Liver (tissue), 9 donors: ENCODE data around the gene CYB5A. TPM values are rescaled to one million over a fixed set of nuclear protein-coding genes. Genes with fewer than 3 reads are reported as not detected.

Experiments
- DNase-seq: peaks from one replicate; pipeline ENCODE4 v3.0.0-alpha.2; 2017; ENCODE audit warnings: low spot score
- H3K27ac ChIP-seq, 2 donors: one replicate each; pipeline ENCODE4 v1.7.0; 2013; ENCODE audit warnings: inconsistent platforms in 2 of 2, low read length in 2 of 2, control low read depth in 1 of 2, low read depth in 1 of 2, mild to moderate bottlenecking in 1 of 2
- H3K27me3 ChIP-seq, 4 donors: one replicate each; pipeline versions ENCODE4 v1.6.1 to v1.7.0; 2013; ENCODE audit warnings: low read length in 3 of 4, inconsistent platforms in 1 of 4, mild to moderate bottlenecking in 1 of 4, moderate library complexity in 1 of 4; ENCODE audit not compliant: control insufficient read depth in 4 of 4, insufficient read depth in 4 of 4
- H3K36me3 ChIP-seq, 4 donors: one replicate each; pipeline versions ENCODE4 v1.6.1 to v1.7.0; 2013; ENCODE audit warnings: low read length in 3 of 4, mild to moderate bottlenecking in 3 of 4, low read depth in 1 of 4, moderate library complexity in 1 of 4; ENCODE audit not compliant: control insufficient read depth in 4 of 4, insufficient read depth in 3 of 4
- H3K4me1 ChIP-seq, 4 donors: one replicate each; pipeline versions ENCODE4 v1.6.1 to v1.7.0; 2013; ENCODE audit warnings: low read length in 3 of 4, mild to moderate bottlenecking in 3 of 4, moderate library complexity in 1 of 4; ENCODE audit not compliant: control insufficient read depth in 4 of 4, insufficient read depth in 4 of 4
- H3K4me3 ChIP-seq, 3 donors: one replicate each; pipeline versions ENCODE4 v1.6.1 to v1.7.0; 2013; ENCODE audit warnings: low read length in 3 of 3, control low read depth in 1 of 3, low read depth in 1 of 3, mild to moderate bottlenecking in 1 of 3
- H3K9ac ChIP-seq, 2 donors: one replicate each; pipeline ENCODE4 v1.7.0; 2013; ENCODE audit warnings: low read length in 2 of 2, mild to moderate bottlenecking in 2 of 2, moderate library complexity in 2 of 2, control low read depth in 1 of 2, low read depth in 1 of 2
- H3K9me3 ChIP-seq, 4 donors: one replicate each; pipeline versions ENCODE4 v1.6.1 to v1.7.0; 2013; ENCODE audit warnings: low read length in 3 of 4; ENCODE audit not compliant: control insufficient read depth in 4 of 4
- EGR1 ChIP-seq, 2 donors: IDR thresholded peaks; 2 replicates each; pipeline ENCODE4 v1.6.1; 2016 to 2018; ENCODE audit warnings: antibody characterized with exemption in 2 of 2, low read depth in 2 of 2
- FOXA2 ChIP-seq: IDR thresholded peaks from 2 replicates; pipeline ENCODE4 v1.6.1; 2016; ENCODE audit warnings: antibody characterized with exemption
- GABPA ChIP-seq, 2 donors: IDR thresholded peaks in 1 of 2; conservative IDR thresholded peaks in 1 of 2; 2 replicates each; pipeline ENCODE4 v1.6.1; 2016; ENCODE audit warnings: antibody characterized with exemption in 2 of 2, mild to moderate bottlenecking in 1 of 2, moderate library complexity in 1 of 2
- HNF4A ChIP-seq, 2 donors: conservative IDR thresholded peaks; 2 replicates each; pipeline ENCODE4 v1.6.1; 2016; ENCODE audit warnings: antibody characterized with exemption in 2 of 2, mild to moderate bottlenecking in 2 of 2
- HNF4G ChIP-seq: IDR thresholded peaks from 2 replicates; pipeline ENCODE4 v1.6.1; 2016; ENCODE audit warnings: antibody characterized with exemption
- JUND ChIP-seq, 2 donors: IDR thresholded peaks; 2 replicates each; pipeline ENCODE4 v1.6.1; 2016; ENCODE audit warnings: antibody characterized with exemption in 2 of 2
- NR2F2 ChIP-seq: IDR thresholded peaks from 2 replicates; pipeline ENCODE4 v1.6.1; 2016; ENCODE audit warnings: antibody characterized with exemption
- RAD21 ChIP-seq, 2 donors: IDR thresholded peaks; 2 replicates each; pipeline ENCODE4 v1.6.1; 2016; ENCODE audit warnings: antibody characterized with exemption in 2 of 2, mild to moderate bottlenecking in 2 of 2
- RXRA ChIP-seq, 2 donors: IDR thresholded peaks; 2 replicates each; pipeline ENCODE4 v1.6.1; 2017 to 2018; ENCODE audit warnings: antibody characterized with exemption in 2 of 2, mild to moderate bottlenecking in 1 of 2
- SP1 ChIP-seq: IDR thresholded peaks from 2 replicates; pipeline ENCODE4 v1.6.1; 2018; ENCODE audit warnings: antibody characterized with exemption, mild to moderate bottlenecking
- TAF1 ChIP-seq: conservative IDR thresholded peaks from 2 replicates; pipeline ENCODE4 v1.6.1; 2016; ENCODE audit warnings: antibody characterized with exemption, mild to moderate bottlenecking
- YY1 ChIP-seq: IDR thresholded peaks from 2 replicates; pipeline ENCODE4 v1.6.1; 2016; ENCODE audit warnings: antibody characterized with exemption, mild to moderate bottlenecking
- WGBS: extraction: QIAGEN DNeasy Blood & Tissue Kit; methylation state at CpG from one replicate; pipeline ENCODE4 v1.1.7; 2013; 5-methylcytosine and 5-hydroxymethylcytosine counted together
- polyA plus RNA-seq, 2 donors: library from polyadenylated mRNA; stranded (reverse) in 1 of 2; unstranded in 1 of 2; fragments of 200-250 nt in 1 of 2; fragments of >200 nt in 1 of 2; fragmentation: Nextera tagmentation in 1 of 2; extraction: Ambion mirVana in 1 of 2; gene quantifications; one replicate each; pipeline versions ENCODE4 v1.2.1 to v1.2.3, GENCODE V29; 2013 to 2015
- total RNA-seq, 2 donors: library from RNA; depleted of rRNA; stranded (reverse); fragments of >200 nt; gene quantifications; one replicate each; pipeline ENCODE4 v1.2.3, GENCODE V29; 2014
- TF ChIP-seq, protein P1 (sequence below): IDR thresholded peaks from 2 replicates; pipeline ENCODE4 v1.6.1; 2016; ENCODE audit warnings: antibody characterized with exemption, mild to moderate bottlenecking
- TF ChIP-seq, protein P2 (sequence below): IDR thresholded peaks from 2 replicates; pipeline ENCODE4 v1.6.1; 2016; ENCODE audit warnings: antibody characterized with exemption
- TF ChIP-seq, protein P3 (sequence below): fragments of 150-350 bp; IDR thresholded peaks from 2 replicates; pipeline ENCODE4 v1.5.1; 2017; ENCODE audit warnings: improper control_type of control experiment, low read depth, low read length; ENCODE audit not compliant: missing input control
- TF ChIP-seq, protein P4 (sequence below): IDR thresholded peaks from 2 replicates; pipeline ENCODE4 v1.6.1; 2016; ENCODE audit warnings: antibody characterized with exemption
- donor health status: healthy.
- donor health status: healthy.
- donor health status: healthy.
- donor health status: healthy.
- donor health status: healthy.

CYB5A gene
- total and polyA plus RNA-seq, 4 donors: 277 to 2,022 (median 1,122) TPM

DNA sequence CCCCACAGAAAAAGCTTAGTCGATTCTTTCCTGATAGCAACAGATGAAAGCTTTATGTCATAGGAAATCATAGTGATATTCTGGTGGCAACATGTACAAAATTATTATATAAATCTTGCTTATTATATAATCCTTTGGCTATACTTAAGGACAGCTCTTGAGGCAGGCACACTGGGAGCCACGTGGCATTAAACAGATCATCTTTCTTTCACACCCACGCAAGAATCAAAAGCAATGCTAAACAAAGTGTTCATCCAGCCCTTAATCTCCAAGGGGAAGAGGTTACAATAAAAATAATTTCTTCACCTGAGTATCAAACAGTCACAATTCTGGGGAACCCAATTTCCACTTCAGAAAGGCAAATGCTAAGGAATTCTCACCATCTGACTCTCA is 57.8 kb downstream of the CYB5A start:
- peak overlapping the region in 1 of 2 donors; percentile 74 for H3K9ac ChIP-seq
- peak overlapping the region; percentile 88 to 99 for H3K27ac ChIP-seq
- no peaks in the 10 kb centered on the region for H3K27me3 ChIP-seq
- H3K4me1 ChIP-seq: peaks cover 18 to 58% (median 44%) of the 10 kb centered on the region in 4 donors
- TF ChIP-seq YY1 (no peak), EGR1 (IDR thresholded peaks at IDR 0.05; ENCODE audit: low read depth in 2 of 2) (no peak), JUND (IDR thresholded peaks at IDR 0.05) (no peak), GABPA (IDR thresholded peaks at IDR 0.05 in 1 of 2, conservative IDR thresholded peaks at IDR 0.05 in 1 of 2) (no peak), TAF1 (no peak), FOXA2 (no peak), RAD21 (IDR thresholded peaks at IDR 0.05) (no peak), SP1 (no peak)
- TF ChIP-seq, protein P1, sequence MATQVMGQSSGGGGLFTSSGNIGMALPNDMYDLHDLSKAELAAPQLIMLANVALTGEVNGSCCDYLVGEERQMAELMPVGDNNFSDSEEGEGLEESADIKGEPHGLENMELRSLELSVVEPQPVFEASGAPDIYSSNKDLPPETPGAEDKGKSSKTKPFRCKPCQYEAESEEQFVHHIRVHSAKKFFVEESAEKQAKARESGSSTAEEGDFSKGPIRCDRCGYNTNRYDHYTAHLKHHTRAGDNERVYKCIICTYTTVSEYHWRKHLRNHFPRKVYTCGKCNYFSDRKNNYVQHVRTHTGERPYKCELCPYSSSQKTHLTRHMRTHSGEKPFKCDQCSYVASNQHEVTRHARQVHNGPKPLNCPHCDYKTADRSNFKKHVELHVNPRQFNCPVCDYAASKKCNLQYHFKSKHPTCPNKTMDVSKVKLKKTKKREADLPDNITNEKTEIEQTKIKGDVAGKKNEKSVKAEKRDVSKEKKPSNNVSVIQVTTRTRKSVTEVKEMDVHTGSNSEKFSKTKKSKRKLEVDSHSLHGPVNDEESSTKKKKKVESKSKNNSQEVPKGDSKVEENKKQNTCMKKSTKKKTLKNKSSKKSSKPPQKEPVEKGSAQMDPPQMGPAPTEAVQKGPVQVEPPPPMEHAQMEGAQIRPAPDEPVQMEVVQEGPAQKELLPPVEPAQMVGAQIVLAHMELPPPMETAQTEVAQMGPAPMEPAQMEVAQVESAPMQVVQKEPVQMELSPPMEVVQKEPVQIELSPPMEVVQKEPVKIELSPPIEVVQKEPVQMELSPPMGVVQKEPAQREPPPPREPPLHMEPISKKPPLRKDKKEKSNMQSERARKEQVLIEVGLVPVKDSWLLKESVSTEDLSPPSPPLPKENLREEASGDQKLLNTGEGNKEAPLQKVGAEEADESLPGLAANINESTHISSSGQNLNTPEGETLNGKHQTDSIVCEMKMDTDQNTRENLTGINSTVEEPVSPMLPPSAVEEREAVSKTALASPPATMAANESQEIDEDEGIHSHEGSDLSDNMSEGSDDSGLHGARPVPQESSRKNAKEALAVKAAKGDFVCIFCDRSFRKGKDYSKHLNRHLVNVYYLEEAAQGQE: no peak
- TF ChIP-seq, protein P2, sequence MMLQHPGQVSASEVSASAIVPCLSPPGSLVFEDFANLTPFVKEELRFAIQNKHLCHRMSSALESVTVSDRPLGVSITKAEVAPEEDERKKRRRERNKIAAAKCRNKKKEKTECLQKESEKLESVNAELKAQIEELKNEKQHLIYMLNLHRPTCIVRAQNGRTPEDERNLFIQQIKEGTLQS: no peak
- TF ChIP-seq, protein P3, sequence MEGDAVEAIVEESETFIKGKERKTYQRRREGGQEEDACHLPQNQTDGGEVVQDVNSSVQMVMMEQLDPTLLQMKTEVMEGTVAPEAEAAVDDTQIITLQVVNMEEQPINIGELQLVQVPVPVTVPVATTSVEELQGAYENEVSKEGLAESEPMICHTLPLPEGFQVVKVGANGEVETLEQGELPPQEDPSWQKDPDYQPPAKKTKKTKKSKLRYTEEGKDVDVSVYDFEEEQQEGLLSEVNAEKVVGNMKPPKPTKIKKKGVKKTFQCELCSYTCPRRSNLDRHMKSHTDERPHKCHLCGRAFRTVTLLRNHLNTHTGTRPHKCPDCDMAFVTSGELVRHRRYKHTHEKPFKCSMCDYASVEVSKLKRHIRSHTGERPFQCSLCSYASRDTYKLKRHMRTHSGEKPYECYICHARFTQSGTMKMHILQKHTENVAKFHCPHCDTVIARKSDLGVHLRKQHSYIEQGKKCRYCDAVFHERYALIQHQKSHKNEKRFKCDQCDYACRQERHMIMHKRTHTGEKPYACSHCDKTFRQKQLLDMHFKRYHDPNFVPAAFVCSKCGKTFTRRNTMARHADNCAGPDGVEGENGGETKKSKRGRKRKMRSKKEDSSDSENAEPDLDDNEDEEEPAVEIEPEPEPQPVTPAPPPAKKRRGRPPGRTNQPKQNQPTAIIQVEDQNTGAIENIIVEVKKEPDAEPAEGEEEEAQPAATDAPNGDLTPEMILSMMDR: no peak
- no peak overlapping the region for H3K4me3 ChIP-seq
- no peaks in the 10 kb centered on the region for H3K9me3 ChIP-seq
- 18% methylated on average over 3 of the region's 3 CpGs for WGBS
- no peaks in the 10 kb centered on the region for H3K36me3 ChIP-seq
- DNase-seq: no peak

DNA sequence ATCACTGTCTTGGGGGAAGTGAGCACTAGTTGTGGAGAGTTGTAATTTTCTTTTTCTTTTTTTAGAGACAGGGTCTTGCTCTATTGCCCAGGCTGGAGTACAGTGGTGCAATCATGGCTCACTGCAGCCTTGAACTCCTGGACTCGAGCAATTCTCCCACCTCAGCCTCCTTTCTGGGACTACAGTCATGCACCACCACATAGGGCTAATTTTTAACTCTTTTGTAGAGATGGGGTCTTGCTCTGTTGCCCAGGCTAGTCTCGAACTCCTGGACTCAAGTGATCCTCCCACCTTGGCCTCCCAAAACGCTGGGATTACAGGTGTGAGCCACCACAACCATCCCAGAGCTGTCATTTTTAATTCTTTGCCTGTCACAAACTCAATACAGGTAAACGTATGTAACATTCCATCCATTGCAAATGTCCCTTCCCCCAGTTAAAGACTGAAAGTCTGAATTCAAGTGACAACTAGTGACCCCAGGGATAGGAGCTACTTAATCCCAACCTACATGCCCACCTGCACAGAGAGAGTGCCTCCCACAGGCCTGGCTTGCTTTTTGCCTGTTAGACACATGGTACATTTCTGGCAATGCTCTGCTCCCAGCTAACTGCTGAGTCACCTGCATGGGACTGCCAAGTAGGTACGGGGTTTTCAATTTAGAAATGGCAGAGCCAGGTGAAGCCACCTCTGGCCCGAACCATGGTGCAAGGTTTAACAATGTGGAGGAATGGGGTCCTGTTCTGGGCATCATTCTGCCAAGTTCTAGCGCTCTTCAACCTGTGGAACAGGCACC is 60.6 kb downstream of the CYB5A start:
- H3K9me3 ChIP-seq: no peaks in the 10 kb centered on the region
- H3K9ac ChIP-seq: no peak overlapping the region
- peaks cover 24 to 80% (median 57%) of the 10 kb centered on the region in 4 donors for H3K4me1 ChIP-seq
- WGBS: 44% methylated on average over 7 of the region's 7 CpGs
- no peaks in the 10 kb centered on the region for H3K27me3 ChIP-seq
- no peaks in the 10 kb centered on the region for H3K36me3 ChIP-seq
- H3K27ac ChIP-seq: peak overlapping the region; percentile 89 to 99
- H3K4me3 ChIP-seq: no peak overlapping the region
- DNase-seq: no peak
- TF ChIP-seq SP1 (peak; percentile 88), HNF4A (conservative IDR thresholded peaks at IDR 0.05) (peak; percentile 81 to 86), HNF4G (peak; percentile 56), YY1 (peak; percentile 73), GABPA (IDR thresholded peaks at IDR 0.05 in 1 of 2, conservative IDR thresholded peaks at IDR 0.05 in 1 of 2) (peak in 1 of 2 donors; percentile 14), RXRA (IDR thresholded peaks at IDR 0.05) (peak; percentile 90 to 95), JUND (IDR thresholded peaks at IDR 0.05) (peak; percentile 62 to 82), EGR1 (IDR thresholded peaks at IDR 0.05; ENCODE audit: low read depth in 2 of 2) (peak in 1 of 2 donors; percentile 61), FOXA2 (peak; percentile 13), NR2F2 (no peak), RAD21 (IDR thresholded peaks at IDR 0.05) (peak; percentile 55 to 58)
- TF ChIP-seq, protein P3: peak; percentile 10
- TF ChIP-seq, protein P1: peak; percentile 64
- TF ChIP-seq, protein P4, sequence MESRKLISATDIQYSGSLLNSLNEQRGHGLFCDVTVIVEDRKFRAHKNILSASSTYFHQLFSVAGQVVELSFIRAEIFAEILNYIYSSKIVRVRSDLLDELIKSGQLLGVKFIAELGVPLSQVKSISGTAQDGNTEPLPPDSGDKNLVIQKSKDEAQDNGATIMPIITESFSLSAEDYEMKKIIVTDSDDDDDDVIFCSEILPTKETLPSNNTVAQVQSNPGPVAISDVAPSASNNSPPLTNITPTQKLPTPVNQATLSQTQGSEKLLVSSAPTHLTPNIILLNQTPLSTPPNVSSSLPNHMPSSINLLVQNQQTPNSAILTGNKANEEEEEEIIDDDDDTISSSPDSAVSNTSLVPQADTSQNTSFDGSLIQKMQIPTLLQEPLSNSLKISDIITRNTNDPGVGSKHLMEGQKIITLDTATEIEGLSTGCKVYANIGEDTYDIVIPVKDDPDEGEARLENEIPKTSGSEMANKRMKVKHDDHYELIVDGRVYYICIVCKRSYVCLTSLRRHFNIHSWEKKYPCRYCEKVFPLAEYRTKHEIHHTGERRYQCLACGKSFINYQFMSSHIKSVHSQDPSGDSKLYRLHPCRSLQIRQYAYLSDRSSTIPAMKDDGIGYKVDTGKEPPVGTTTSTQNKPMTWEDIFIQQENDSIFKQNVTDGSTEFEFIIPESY: peak; percentile 44
